ENCODE data around the gene UNC13B. TPM values are rescaled to one million over a fixed set of nuclear protein-coding genes. Genes with fewer than 3 reads are reported as not detected.

Gene UNC13B
- total and polyA plus RNA-seq, 2 experiments from 2014 or later, result 8.7 to 52.1 TPM

GRCh38 chr9:35269919-35270318, 108.1 kb downstream of the UNC13B start (continued):
- TF ChIP-seq ZNF462 (CRISPR knock-in tag; IDR thresholded peaks at IDR 0.05), result no peak
- no peak for TF ChIP-seq NANOG (IDR thresholded peaks at IDR 0.05; ENCODE audit: borderline replicate concordance)

GRCh38 chr9:35271637-35272036, 109.8 kb downstream of the UNC13B start:
- no peak for ATAC-seq
- H3K27ac ChIP-seq (ENCODE audit: low read depth), result no peak overlapping the region

More at GRCh38 chr9:35271637-35272036, 109.8 kb downstream of the UNC13B start:
- H3K27ac Mint-ChIP-seq, result no peak overlapping the region
- Histone ChIP-seq H3K36me3 (ENCODE audit: insufficient read depth) (no peaks in the 10 kb centered on the region), H3K27me3 (ENCODE audit: insufficient read depth) (no peaks in the 10 kb centered on the region), H3F3A (replicated peaks; ENCODE audit: low read depth) (no peaks in the 10 kb centered on the region), H3K9me2 (ENCODE audit: insufficient read depth) (no peaks in the 10 kb centered on the region), H3K4me3 (no peak overlapping the region), H3K4me2 (no peak overlapping the region), H3K4me1 (ENCODE audit: insufficient read depth) (peaks cover 5% of the 10 kb centered on the region; the same call in 1 of the 2 replicates), H4K20me1 (replicated peaks; ENCODE audit: insufficient read depth) (0 out of 2 replicates have a peak, but pooled peaks cover 4% of the 10 kb centered on the region), H3K79me2 (replicated peaks; ENCODE audit: insufficient read depth) (no peaks in the 10 kb centered on the region; the same call in 1 of the 2 replicates), H2AFZ (no peak overlapping the region)
- H3K27me3 Mint-ChIP-seq (ENCODE audit: insufficient read depth, low read depth, poor library complexity), result peaks cover 2% of the 10 kb centered on the region
- DNase-seq (ENCODE audit: low spot score), result no peak
- TF ChIP-seq ZNF331 (CRISPR knock-in tag; IDR thresholded peaks at IDR 0.05; ENCODE audit: low read depth) (no peak), CTCF (conservative IDR thresholded peaks at IDR 0.05; ENCODE audit: low read depth in 2 of 2) (no peak), ZNF114 (CRISPR knock-in tag; IDR thresholded peaks at IDR 0.05) (no peak), REST (IDR thresholded peaks at IDR 0.05; ENCODE audit: unreplicated experiment) (no peak), EZH2 (IDR thresholded peaks at IDR 0.05; ENCODE audit: low read depth, unreplicated experiment) (no peak), JUNB (IDR thresholded peaks at IDR 0.05; ENCODE audit: unreplicated experiment) (no peak)
- H3K4me3 Mint-ChIP-seq, result no peak overlapping the region
- no peaks in the 10 kb centered on the region for H3K9me3 Mint-ChIP-seq
- peaks cover 15% of the 10 kb centered on the region for H3K4me1 Mint-ChIP-seq
- H3K36me3 Mint-ChIP-seq (ENCODE audit: low read depth), result no peaks in the 10 kb centered on the region
